GM19043 (cell line): Measurements from ENCODE around the gene PRPF4.
"Not testable (repeated sequence)": the region's sequence is repeated elsewhere in the genome, so short reads cannot be mapped to it uniquely, and the experiment has no call there.

Experiments used
- ATAC-seq: cut with Tn5 transposase; IDR thresholded peaks from one replicate; pipeline ENCODE4 v1.9.1; 2021; ENCODE audit warnings: low read depth; ENCODE audit not compliant: unreplicated experiment

Gene PRPF4

GRCh38 chr9:113267911-113268566 is 7.4 kb upstream of the PRPF4 start:
- no peak for ATAC-seq

GRCh38 chr9:113269355-113269754 is 6.1 kb upstream of the PRPF4 start:
- no peak for ATAC-seq

GRCh38 chr9:113269871-113270270 is 5.6 kb upstream of the PRPF4 start:
- no peak for ATAC-seq

GRCh38 chr9:113274474-113275156 is 843 bp upstream of the PRPF4 start:
- ATAC-seq: peak; percentile 6

- no peak for ATAC-seq
Observed at GRCh38 chr9:113278840-113279239, 3.4 kb downstream of the PRPF4 start.

GRCh38 chr9:113281356-113281755 is 5.9 kb downstream of the PRPF4 start:
- no peak for ATAC-seq

GRCh38 chr9:113289091-113289490 is 13.6 kb downstream of the PRPF4 start:
- ATAC-seq: no peak

- ATAC-seq: no peak
Observed at GRCh38 chr9:113290052-113290607, 14.7 kb downstream of the PRPF4 start.

GRCh38 chr9:113293285-113293878 is 17.9 kb downstream of the PRPF4 start:
- ATAC-seq: no peak

GRCh38 chr9:113296247-113296646 is 20.8 kb downstream of the PRPF4 start:
- not testable (repeated sequence) for ATAC-seq

- no peak for ATAC-seq
Observed at GRCh38 chr9:113296796-113297558, 21.5 kb downstream of the PRPF4 start.

GRCh38 chr9:113298311-113298710 is 22.9 kb downstream of the PRPF4 start:
- ATAC-seq: no peak

GRCh38 chr9:113298924-113299770 is 23.7 kb downstream of the PRPF4 start:
- no peak for ATAC-seq

- no peak for ATAC-seq
Observed at GRCh38 chr9:113299800-113300292, 24.4 kb downstream of the PRPF4 start.

- no peak for ATAC-seq
Observed at GRCh38 chr9:113301548-113301947, 26.1 kb downstream of the PRPF4 start.

GRCh38 chr9:113302792-113303418 is 27.4 kb downstream of the PRPF4 start, which contains the start of gene RNF183:
Gene RNF183, minus strand, starts transcription at chr9:113303376. Its CDS starts 5,192 bp downstream, at chr9:113298184.
- ATAC-seq: no peak

GRCh38 chr9:113306566-113306965 is 31.1 kb downstream of the PRPF4 start:
- ATAC-seq: no peak

GRCh38 chr9:113307396-113307975 is 32.0 kb downstream of the PRPF4 start:
- ATAC-seq: no peak
